Hematopoietic multipotent progenitor cell treated with erythropoietin and hydrocortisone succinate and interleukin-3 and kit ligand, for 6 days (in vitro differentiated cells): Measurements from ENCODE around the gene UBASH3B.
A peak's percentile ranks its signal among the peaks of the same experiment; 100 is the strongest.

Source experiments
- DNase-seq: peaks from one replicate; pipeline ENCODE4 v3.0.0-alpha.2; 2015

UBASH3B gene

DNA sequence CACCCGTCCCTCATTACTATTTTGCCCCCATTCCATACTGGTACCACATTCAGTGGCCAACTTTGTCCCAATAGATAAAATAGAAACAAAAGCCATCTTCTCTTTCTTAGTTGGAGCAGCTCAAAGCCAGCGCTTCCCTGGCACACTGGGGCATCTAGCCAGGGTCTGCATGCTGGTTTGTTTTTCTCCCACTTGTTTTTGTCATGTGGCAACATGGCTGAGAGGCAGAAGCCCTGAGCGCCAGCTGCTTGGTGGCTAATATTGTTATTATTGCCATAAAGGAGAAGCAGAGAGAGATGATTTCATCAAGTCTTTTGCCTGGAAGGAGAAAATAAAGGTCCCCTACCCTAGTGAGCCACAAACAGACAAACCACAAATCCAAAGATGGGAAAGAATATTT lies 134.4 kb downstream of the UBASH3B start:
- DNase-seq, result no peak

DNA sequence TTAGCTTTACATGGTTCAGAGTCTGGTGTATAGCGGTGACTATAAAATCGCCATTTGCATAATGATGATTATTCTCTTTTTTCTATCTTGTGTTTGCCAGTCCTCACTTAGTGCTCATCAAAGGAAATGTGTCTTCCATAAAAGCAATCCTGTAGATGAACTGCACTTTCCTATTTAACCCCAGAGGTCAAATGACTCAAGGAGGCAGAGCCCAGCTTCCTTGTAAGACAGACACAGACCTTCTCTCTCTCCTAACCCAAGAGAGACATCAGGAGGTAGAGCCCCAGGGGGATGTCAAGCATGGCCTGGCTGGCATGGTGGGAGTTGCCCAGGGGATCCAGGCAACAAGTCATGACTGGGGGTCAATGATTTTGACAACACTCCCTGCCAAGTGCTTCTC lies 135.9 kb downstream of the UBASH3B start:
- no peak for DNase-seq

DNA sequence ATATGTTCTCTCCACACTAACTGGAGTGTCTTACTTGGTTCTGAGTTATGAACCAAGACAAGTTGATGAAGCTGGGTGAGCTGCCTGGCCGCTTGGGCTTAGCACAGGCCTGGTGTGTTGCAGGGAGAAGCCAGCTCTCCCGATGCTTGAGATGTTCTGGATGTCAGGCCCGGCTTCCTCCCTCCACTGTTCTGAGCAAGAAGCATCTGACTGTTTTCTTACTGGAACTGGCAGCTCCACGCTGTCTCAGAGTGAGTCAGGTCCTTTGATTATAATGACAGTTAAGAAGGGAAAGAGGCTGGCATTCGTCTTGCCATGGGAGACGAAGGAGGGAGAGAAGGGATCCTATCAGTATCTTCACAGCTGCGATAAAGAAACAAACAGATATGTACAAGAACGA lies 136.3 kb downstream of the UBASH3B start:
- no peak for DNase-seq

DNA sequence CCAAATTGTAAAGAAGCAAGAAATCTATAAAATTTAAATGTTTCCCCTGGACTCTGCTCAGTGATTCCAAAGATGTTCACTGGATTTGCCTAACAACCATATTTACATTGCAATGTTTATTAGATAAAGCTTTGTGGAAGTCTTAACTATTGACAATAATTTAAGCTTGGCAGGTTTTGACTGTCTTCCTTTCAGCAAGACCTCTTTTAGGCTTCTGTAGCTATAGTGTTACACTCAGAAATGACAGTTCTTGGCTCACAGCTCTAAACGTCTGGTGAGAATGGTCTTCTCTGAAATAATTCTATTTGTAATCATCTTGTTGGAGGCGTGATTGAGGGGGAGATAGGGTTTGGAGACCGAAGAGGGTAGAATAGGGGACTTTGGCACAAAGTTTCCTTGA lies 138.0 kb downstream of the UBASH3B start:
- DNase-seq, result no peak

DNA sequence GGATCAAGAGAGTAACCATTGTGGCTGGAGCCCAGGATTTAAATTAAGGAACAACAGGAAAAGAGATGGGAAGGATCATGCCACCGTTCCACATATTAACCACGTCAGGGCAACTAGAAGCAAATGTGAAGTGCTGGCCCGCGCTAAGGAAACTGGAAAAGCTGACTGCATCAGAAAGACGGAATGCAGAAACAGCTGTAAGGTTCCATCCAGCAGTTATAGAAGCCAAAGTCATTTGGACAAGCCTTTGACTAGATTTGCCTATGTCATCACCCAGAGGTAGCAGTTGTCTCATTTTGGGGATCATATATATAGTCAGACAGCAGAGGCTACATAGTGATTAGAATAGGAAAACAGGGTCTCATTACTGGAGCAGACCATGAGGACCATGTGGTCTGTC lies 139.8 kb downstream of the UBASH3B start:
- no peak for DNase-seq

DNA sequence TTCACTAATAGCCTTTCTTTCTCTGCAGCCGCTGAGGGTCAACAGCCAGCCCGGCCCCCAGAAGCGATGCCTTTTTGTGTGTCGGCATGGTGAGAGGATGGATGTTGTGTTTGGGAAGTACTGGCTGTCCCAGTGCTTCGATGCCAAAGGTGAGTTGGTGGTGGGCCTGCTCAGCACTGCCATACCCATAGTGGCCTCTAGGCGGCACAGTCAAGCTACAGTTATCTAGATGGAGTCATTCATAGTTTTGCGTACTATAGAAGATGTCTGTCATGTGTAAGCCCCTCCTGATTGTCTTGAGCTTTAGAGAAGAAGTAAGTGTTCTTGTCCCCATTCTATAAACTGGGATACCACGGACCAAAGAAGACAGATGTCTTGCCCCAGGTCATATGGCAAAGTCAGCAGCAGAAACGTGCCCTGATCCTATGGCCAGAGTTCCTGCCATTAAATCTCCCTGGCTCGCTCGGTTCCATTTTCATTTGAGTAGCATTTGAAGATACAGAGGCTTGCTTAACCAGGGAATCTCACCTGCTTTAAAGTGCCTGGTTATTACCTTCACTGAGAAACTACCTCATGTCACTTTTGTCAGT lies 140.7 kb downstream of the UBASH3B start:
- peak; percentile 70 for DNase-seq

DNA sequence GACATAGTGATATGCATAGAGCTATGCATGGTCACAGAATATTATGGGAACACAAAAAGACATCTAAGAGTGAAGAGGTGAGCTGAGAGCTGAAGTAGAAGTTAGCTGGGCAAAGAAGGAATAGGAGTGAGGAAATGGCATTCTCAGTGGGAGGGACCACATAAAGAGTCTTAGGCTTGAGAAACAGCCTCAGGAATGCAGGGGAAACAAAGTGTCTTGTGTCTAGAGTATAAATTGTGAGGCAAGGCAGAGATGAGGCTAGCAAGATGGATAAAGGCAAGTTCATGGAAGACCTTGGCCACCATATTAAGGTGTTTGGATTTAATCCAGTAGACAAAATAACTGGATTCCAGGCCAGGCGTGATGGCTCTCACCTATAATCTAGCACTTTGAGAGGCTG lies 142.1 kb downstream of the UBASH3B start:
- DNase-seq, result no peak

DNA sequence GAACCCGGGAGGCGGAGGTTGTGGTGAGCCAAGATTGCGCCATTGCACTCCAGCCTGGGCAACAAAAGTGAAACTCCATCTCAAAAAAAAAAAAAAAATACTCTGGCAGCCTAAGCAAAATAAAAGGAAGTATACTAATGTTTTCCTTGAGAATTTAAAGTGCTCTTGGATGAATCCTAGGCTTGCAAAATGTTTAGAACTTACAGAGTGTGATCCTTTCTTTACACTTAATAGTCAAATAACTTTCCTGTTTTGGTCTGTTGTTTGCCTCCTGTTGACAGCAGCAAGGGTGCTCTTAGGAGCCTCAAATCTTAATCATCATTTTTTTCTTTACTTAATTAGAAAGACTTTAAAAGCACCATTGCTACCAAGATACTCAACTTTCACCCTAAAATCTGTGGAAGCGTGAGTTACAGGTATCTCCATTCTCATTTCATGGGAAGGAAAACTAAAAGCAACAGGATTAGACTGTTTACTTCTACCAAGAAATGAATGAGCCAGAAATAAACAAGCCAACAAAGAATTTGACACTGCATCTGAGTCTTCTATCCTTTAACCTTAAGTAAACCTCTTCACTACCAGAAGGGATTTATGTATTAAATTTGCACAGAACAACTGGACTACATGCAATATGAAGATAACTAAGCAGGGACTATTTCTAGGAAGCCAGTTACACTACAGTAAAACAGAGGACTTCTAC lies 144.0 kb downstream of the UBASH3B start:
- DNase-seq, result no peak

DNA sequence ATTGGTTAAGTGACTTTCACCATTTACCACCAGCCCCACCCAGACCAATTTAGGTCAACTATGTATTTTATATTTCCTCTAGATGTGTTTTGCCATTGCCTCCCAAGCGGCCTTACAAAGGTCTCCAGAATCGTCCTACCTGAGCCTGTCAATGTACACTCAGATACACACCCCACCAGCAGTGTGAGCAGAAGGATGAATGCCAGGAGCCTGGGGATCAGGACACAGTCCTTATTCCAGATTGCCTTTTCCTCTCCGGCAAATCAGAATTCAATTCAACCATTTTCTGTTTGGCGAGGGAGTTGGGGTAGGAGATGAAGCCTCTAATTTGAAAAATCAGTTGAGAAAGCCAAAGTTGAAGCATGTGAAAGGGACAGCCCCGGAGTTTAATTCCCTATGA lies 147.4 kb downstream of the UBASH3B start:
- no peak for DNase-seq

DNA sequence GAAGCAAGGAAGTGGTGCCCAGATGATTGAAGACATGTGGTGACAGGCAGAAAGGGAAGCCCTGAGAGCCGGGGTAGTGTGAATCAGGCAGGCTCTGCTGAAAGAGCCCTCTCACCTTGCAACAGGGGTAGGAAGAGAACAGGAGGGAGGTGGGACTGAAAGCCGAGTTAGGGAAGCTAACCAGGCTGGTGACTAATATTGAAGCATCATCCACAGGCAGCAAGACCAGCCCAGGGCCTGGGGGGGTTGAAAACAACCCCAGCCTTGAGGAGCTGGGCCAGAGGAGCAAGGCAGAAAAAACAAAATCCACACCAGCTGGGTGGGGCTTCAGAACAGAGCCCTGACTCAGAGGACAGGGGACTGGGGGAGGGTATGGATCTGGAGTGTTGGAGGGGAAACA lies 147.8 kb downstream of the UBASH3B start:
- no peak for DNase-seq

DNA sequence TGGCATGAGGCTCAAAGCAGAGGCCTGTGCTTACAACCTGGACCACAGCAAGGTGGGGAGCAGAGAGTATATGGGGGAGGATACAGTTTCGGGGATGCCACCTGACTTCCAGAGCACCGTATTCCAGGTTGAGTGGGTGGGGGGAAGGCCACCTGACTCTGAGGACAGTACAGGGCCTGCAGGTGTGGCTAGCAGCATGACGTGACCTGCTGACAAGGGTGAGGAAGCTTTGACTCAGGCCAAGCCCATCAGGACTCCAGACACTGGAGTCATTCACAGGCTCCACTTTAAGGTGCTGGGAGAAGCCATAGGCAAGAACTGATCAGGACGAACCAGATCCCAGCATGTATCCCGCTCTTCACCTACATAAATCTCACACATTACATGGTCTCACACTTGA lies 148.2 kb downstream of the UBASH3B start:
- no peak for DNase-seq

DNA sequence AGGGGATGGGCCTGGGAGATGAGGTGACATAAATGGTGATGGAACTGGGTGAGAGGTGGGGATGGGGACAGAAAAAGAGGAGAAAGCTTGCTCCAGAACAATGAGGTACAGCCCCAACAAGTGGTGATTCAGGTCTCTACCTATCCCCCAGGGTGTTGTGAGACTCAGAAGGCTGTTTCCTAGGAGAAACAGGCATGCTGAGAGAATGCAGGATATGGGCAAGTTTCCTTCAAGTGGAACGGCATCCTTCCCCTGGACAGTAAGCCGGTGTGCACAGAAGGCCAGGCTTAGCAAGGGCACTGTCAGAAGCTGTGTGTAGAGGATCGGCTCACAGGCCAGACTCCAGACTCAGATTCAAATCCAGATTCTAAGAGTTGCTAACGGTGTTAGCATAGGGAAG lies 148.6 kb downstream of the UBASH3B start:
- no peak for DNase-seq

DNA sequence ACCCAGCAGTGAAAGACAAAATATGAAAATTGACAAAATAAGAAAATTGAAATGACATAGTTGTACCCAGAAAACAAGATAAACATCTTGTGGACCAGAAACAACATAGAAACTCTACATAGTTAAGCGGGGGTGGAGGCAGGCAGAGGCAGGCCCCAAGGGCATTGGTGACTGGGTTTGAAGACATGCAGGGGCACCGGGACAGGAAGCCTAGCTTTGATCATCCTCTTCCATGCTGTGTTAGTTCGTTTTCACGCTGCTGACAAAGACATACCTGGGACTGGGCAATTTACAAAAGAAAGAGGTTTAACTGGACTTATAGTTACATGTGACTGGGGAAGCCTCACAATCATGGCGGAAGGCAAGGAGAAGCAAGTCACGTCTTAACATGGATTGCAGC lies 149.3 kb downstream of the UBASH3B start:
- no peak for DNase-seq

DNA sequence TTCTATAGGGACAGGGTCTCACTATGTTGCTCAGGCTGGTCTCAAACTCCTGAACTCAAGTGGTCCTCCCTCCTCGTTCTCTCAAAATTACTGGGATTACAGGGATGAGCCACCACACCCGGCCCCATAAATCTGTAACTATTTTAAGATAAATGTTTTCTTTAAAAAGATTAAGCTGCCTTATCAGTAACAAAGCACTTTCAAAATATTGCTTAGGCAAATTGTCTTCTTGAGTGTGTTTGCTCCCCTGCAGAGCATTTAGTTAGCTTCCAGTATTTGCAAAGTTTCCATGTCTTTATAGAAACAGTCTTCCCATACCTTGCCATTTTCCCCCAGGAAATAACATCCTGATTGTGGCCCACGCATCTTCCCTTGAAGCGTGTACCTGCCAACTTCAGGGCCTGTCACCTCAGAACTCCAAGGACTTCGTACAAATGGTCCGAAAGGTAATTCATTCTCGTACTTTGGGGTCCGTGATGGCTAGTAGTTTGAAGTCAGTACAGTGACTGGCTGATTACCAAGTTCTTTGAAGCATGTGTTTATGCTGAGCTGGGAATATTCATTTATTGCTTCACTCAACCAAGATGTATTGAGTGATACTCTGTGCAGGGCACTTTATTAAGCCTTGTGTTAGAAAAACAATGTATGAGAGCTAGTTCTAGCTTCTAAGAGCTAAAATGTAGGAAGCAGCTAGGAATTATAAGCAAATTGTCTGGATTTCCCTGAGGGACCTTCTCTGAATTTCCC lies 152.4 kb downstream of the UBASH3B start:
- no peak for DNase-seq

DNA sequence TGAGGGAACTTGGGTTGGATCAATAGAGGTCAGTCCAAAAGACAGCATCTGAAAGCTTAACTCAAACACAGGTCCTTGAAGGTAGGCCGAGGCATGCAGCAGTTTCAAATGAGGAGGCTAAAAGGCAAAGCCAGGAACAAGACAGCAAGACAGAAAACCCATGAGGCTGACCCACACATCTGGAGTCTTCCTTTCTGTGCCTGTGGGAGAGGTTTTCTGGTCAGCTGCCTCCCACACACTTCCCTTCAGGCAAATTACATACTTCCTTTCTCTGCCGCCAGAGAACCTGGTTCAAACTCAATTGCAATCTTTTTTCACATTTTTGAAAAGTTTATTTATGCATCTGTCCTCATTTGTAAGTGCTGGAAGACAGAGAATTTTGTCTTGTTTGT lies 153.0 kb downstream of the UBASH3B start:
- peak; percentile 14 for DNase-seq

DNA sequence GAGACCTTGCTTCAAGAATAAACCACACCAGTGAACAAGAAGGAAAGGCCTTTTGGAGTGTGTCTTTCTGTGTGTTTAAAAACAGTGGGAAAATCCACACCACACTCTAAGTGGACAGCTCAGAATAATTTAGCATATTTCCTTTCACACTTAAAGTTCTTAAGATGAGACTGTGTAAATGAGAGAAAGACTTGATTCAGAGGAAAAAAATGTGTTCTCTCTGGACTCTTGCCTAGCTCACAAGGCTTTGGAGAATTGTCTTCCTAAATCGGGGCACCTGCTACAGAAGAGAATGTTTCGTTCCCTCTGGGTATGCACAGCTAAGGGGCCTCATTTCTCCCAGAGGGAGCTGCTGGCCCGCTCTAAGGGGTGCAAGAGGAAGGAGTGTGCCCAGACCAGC lies 154.3 kb downstream of the UBASH3B start:
- DNase-seq, result no peak

DNA sequence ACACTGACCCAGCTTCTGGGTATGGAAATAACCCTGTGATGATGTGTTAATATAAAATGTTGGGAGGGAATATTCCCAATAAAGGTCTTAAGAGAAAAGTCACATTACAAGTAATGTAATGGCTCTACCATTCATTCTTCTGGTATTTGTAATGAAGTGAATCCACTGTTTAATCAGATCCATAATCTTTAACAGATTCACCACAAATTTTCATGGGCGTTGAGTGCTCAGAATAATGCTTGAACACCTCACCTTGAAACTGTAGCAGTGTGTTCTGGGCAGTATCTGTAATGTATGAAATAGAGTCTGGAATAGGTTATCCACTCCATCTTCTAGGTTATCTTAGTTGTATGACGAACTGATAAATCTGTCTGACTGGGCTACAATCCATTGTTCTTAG lies 156.2 kb downstream of the UBASH3B start:
- DNase-seq, result no peak

DNA sequence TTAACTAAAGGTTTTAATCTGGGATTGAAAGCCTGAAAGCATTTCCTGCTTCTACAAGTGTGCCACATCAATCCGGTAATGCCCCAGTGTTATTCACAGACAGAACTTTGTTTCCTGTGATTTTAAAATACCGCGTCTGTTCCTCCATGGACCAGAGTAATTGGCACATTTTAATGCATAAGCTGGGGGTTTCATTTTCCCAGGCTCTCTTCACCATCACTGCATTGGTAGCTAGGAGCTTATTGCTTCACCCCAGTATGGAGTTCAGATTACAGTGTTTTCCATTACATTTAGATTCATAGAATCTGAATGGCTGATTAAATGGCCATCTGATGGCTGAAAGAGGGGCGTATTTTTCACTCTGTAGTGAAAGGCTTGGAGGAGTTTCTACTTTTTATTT lies 157.1 kb downstream of the UBASH3B start:
- DNase-seq, result no peak

DNA sequence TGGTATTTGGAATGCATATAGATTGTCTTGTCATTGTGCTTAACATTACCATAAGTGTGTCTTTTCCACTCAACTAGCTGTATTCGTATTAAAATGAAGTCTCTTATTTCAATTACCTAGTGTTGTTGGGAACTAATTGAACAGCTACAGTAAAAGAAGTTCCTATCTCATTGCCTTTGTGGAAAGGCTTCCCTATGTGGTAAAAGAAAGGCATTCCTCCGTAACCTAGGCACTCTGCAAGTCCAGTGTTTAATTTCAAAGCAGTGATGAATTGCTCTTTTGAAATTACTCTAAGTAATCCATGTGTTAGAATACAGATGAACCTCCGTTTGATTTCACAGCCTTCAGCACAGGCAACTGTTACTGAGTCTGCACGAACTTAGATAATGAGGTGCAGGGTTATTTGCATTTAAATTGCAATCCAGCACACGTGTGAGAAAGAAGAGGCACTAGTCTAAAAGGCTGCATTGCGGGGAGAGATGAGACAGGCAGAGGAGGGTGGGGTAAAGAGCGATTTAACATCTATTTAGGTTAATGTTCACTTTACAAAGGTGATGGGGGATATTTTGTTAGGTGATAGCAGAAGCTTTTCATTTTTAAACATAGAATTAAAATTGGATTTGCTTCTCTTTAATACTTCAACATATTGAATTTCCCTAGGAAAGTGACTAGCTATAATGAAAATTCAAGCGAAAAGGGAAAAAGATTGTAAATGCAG lies 157.8 kb downstream of the UBASH3B start:
- no peak for DNase-seq

DNA sequence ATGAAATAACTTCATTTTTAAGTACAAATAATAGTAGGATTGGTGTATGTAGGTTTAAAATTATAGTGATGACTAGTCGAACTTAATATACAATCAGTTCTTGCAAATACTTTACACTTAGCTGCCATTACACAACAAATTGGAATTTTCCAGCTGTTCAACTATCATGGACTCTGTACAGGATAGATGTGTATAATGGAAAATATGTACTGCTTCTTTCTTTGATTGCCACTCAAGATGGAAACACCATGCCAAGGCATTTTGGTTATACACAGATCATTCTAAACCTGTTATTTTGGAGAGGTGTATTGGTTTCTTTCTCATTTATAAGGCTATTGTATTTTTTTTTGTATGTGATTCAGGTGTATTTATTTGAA lies 158.4 kb downstream of the UBASH3B start:
- DNase-seq, result no peak

DNA sequence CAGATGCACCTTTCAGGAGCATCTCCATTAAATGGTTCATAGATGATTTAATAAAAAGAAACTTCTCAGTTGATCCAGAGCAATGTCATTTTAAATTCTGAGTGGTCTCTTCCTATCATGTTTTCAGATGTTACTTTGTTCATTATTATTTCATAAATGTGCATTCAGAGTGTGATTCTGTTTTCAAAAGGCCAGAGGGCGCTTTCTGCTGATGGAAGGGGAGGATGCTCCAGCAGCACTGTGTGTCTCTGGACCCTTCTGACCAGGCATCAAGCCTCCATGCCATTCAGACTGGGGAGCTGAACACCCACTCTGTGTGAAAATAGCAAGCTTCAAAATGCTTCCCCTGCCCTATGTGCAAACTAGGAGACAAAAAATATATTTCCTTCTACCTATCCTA lies 158.9 kb downstream of the UBASH3B start:
- DNase-seq, result peak; percentile 28

DNA sequence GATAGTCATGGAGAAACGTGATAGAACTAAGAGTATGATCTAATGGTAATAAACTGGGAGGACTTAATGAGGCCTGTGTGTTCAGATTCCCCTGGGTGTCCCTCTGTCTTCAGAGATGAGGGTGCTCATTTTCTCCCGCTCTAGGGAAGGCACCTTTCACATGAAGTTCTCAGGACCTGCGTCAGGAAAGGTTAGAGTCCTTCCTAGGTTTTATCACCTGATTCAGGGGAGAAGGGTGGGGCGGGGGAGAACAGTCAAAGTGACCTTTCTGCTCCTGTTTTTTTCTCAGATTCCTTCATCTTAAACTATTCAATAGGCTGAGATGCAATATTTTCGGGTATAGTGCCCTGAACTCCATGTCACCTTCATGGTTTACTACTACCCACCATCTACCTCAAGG lies 160.4 kb downstream of the UBASH3B start:
- DNase-seq, result no peak

DNA sequence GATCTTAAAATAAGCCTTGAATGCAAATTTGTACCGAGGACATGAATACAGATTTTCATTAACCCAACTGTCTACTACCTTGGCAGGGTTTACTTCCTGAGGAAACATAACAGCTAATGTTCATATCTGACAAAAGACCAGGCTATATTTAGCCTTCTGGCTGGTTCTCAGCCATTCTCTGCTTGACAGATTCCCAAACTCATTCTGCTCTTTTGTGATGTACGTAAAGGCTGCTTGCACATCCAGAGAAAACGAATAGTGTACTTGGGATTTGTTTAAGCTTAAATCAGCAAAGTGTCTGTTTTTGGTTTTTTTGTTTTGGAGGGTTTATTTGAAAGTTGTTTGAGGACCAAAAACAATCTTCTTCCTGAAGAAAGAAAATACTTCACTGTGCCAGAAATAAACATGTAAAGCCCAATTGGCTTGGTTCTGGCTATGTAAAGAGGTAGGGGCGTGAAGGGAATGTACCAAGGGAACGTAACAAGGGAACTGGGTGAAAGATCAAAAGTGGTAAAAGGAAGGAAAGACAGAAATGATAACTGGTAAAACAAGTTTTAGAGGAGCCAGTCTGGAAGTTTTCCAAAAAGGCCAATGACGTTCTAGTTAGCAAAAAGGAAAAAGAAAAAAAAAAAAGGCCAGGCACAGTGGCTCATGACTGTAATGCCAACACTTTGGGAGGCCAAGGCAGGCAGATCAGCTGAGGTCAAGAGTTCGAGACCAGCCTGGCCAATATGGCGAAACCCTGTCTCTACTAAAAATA lies 161.4 kb downstream of the UBASH3B start:
- DNase-seq, result no peak
